ENCODE data around the gene SF3B6.

The SF3B6 gene

GRCh38 chr2:24082787-24083566 is 6.9 kb upstream of the SF3B6 start:
- in situ Hi-C loops (cut with HindIII; ENCODE audit: low sequenced_read_pairs) = no loop called here
- DNase-seq (ENCODE audit: low read depth, low spot score) = no peak
- peak overlapping the region; percentile 76 for H3K4me3 ChIP-seq (ENCODE audit: low read depth, low read length)
- TF ChIP-seq CTCF (IDR thresholded peaks at IDR 0.05; ENCODE audit: low read depth, low read length) = no peak

- no peak for TF ChIP-seq CTCF (IDR thresholded peaks at IDR 0.05; ENCODE audit: low read depth, low read length)
- H3K4me3 ChIP-seq (ENCODE audit: low read depth, low read length) = no peak overlapping the region
- DNase-seq (ENCODE audit: low read depth, low spot score) = no peak
- in situ Hi-C loops (cut with HindIII; ENCODE audit: low sequenced_read_pairs) = no loop called here
These were observed 4.6 kb upstream of the SF3B6 start for GRCh38 chr2:24080701-24081100.

GRCh38 chr2:24077879-24078278 is 1.8 kb upstream of the SF3B6 start:
- in situ Hi-C loops (cut with HindIII; ENCODE audit: low sequenced_read_pairs) = no loop called here
- TF ChIP-seq CTCF (IDR thresholded peaks at IDR 0.05; ENCODE audit: low read depth, low read length) = no peak
- no peak overlapping the region for H3K4me3 ChIP-seq (ENCODE audit: low read depth, low read length)
- no peak for DNase-seq (ENCODE audit: low read depth, low spot score)

GRCh38 chr2:24077535-24077877 is 1.4 kb upstream of the SF3B6 start:
- in situ Hi-C loops (cut with HindIII; ENCODE audit: low sequenced_read_pairs) = no loop called here
- TF ChIP-seq CTCF (IDR thresholded peaks at IDR 0.05; ENCODE audit: low read depth, low read length) = no peak
- H3K4me3 ChIP-seq (ENCODE audit: low read depth, low read length) = peak overlapping the region; percentile 98
- DNase-seq (ENCODE audit: low read depth, low spot score) = peak; percentile 4

- no peak for TF ChIP-seq CTCF (IDR thresholded peaks at IDR 0.05; ENCODE audit: low read depth, low read length)
- H3K4me3 ChIP-seq (ENCODE audit: low read depth, low read length) = peak overlapping the region; percentile 98
- DNase-seq (ENCODE audit: low read depth, low spot score) = peak; percentile 17
- in situ Hi-C loops (cut with HindIII; ENCODE audit: low sequenced_read_pairs) = no loop called here
These were observed 866 bp upstream of the SF3B6 start for GRCh38 chr2:24076849-24077534.

- in situ Hi-C loops (cut with HindIII; ENCODE audit: low sequenced_read_pairs) = no loop called here
- DNase-seq (ENCODE audit: low read depth, low spot score) = no peak
- no peak for TF ChIP-seq CTCF (IDR thresholded peaks at IDR 0.05; ENCODE audit: low read depth, low read length)
- H3K4me3 ChIP-seq (ENCODE audit: low read depth, low read length) = peak overlapping the region; percentile 98
These were observed 867 bp downstream of the SF3B6 start for GRCh38 chr2:24075259-24075658.

Data from astrocyte of the spinal cord (primary cell).